Activated CD8-positive, alpha-beta memory T cell treated with anti-CD3 and anti-CD28 coated beads, Interleukin-2, amount 10 ng/mL, durations not matched to agents 7 days and 5 days (primary cell): ENCODE data around the gene TRIM54. TPM values are rescaled to one million over a fixed set of nuclear protein-coding genes. Genes with fewer than 3 reads are reported as not detected.

ENCODE experiments used
- ATAC-seq: fragments of 150-1000 bp; cut with Tn5 transposase; one replicate; pipeline ENCODE4 v1.10.0; 2021; ENCODE audit warnings: moderate library complexity
- CTCF ChIA-PET: fragments of 350-600 bp; sonication (Branson Sonifier 250); formaldehyde crosslinking; loops from one replicate; lab custom pipeline; 2021; ENCODE audit warnings: antibody characterized with exemption; lab: Charles Lee
- DNase-seq: peaks from one replicate; pipeline ENCODE4 v3.0.0-alpha.2; 2020
- H3K27ac Mint-ChIP-seq: one replicate; pipeline ENCODE4 v1.8.0; 2021; ENCODE audit warnings: mild to moderate bottlenecking, mixed read lengths
- H3K27me3 Mint-ChIP-seq: one replicate; pipeline ENCODE4 v1.8.0; 2021; ENCODE audit warnings: mixed read lengths
- H3K36me3 Mint-ChIP-seq: one replicate; pipeline ENCODE4 v1.8.0; 2021; ENCODE audit warnings: mild to moderate bottlenecking, mixed read lengths
- H3K4me1 Mint-ChIP-seq: one replicate; pipeline ENCODE4 v1.8.0; 2021; ENCODE audit warnings: mixed read lengths
- H3K4me3 Mint-ChIP-seq: one replicate; pipeline ENCODE4 v1.8.0; 2021; ENCODE audit warnings: mild to moderate bottlenecking, moderate library complexity, mixed read lengths
- H3K9me3 Mint-ChIP-seq: one replicate; pipeline ENCODE4 v1.8.0; 2022; ENCODE audit warnings: low read depth, mixed read lengths
- total RNA-seq, 2 experiments: library from RNA; stranded (reverse); gene quantifications; one replicate each; pipeline ENCODE4 v1.2.3, GENCODE V29; 2021

The TRIM54 gene
- total RNA-seq, result under 1 TPM in 1 of 2 experiments, not detected in 1; 0.28 TPM

GRCh38 chr2:27281855-27282559 lies at the start of gene TRIM54:
TSS of gene TRIM54 (plus strand) at chr2:27282429. CDS start at chr2:27282732, 303 bp downstream.
- Mint-ChIP-seq H3K9me3 (no peaks in the 10 kb centered on the region), H3K4me3 (no peak within 1 kb of the TSS), H3K27ac (no peak within 1 kb of the TSS), H3K36me3 (no peaks in the 10 kb centered on the region), H3K27me3 (peaks cover 52% of the 10 kb centered on the region), H3K4me1 (peaks cover 10% of the 10 kb centered on the region)
- no peak for DNase-seq
- no peak for ATAC-seq
- CTCF ChIA-PET, result interaction anchor here (0.7 to 6.1 kb wide), 15 partner anchors 9 to 436 kb away, joined by 3 to 74 read pairs (median 10); partner anchors contain the start of genes PREB and SLC30A3

GRCh38 chr2:27233341-27233740 lies 48.9 kb upstream of the TRIM54 start:
- H3K36me3 Mint-ChIP-seq, result peaks cover 53% of the 10 kb centered on the region
- ATAC-seq (no peak), DNase-seq (no peak)
- H3K27ac Mint-ChIP-seq, result no peak overlapping the region
- no peaks in the 10 kb centered on the region for H3K4me1 Mint-ChIP-seq
- H3K9me3 Mint-ChIP-seq, result no peaks in the 10 kb centered on the region
- CTCF ChIA-PET, result interaction anchor here (0.8 kb wide), 1 partner anchor 16 kb away, joined by 3 read pairs; no protein-coding TSS in a partner anchor
- H3K27me3 Mint-ChIP-seq, result no peaks in the 10 kb centered on the region
- no peak overlapping the region for H3K4me3 Mint-ChIP-seq

- H3K36me3 Mint-ChIP-seq, result peaks cover 65% of the 10 kb centered on the region
- CTCF ChIA-PET, result no interaction called here
- no peak for ATAC-seq
- H3K27me3 Mint-ChIP-seq, result no peaks in the 10 kb centered on the region
- H3K4me3 Mint-ChIP-seq, result no peak overlapping the region
- no peaks in the 10 kb centered on the region for H3K4me1 Mint-ChIP-seq
- H3K9me3 Mint-ChIP-seq, result no peaks in the 10 kb centered on the region
- no peak overlapping the region for H3K27ac Mint-ChIP-seq
- no peak for DNase-seq
Observed at GRCh38 chr2:27236136-27236535, 46.1 kb upstream of the TRIM54 start.

- DNase-seq (no peak), ATAC-seq (no peak)
- CTCF ChIA-PET, result interaction anchor here (1.9 kb wide), 1 partner anchor 43 kb away, joined by 6 read pairs; no protein-coding TSS in a partner anchor
Observed at GRCh38 chr2:27236626-27237025, 45.6 kb upstream of the TRIM54 start.

GRCh38 chr2:27237341-27237945 lies 44.8 kb upstream of the TRIM54 start:
- Mint-ChIP-seq H3K9me3 (no peaks in the 10 kb centered on the region), H3K36me3 (peaks cover 59% of the 10 kb centered on the region), H3K27ac (no peak overlapping the region), H3K4me1 (peaks cover 7% of the 10 kb centered on the region), H3K27me3 (no peaks in the 10 kb centered on the region), H3K4me3 (no peak overlapping the region)
- CTCF ChIA-PET, result interaction anchor here (1.9 kb wide), 1 partner anchor 42 kb away, joined by 6 read pairs; no protein-coding TSS in a partner anchor
- no peak for ATAC-seq
- no peak for DNase-seq

More at GRCh38 chr2:27236626-27237025, 45.6 kb upstream of the TRIM54 start:
- Mint-ChIP-seq H3K36me3 (peaks cover 66% of the 10 kb centered on the region), H3K9me3 (no peaks in the 10 kb centered on the region), H3K4me3 (no peak overlapping the region), H3K27ac (no peak overlapping the region), H3K4me1 (peaks cover 2% of the 10 kb centered on the region), H3K27me3 (no peaks in the 10 kb centered on the region)

- H3K27ac Mint-ChIP-seq, result no peak overlapping the region
- peaks cover 49% of the 10 kb centered on the region for H3K36me3 Mint-ChIP-seq
- CTCF ChIA-PET, result no interaction called here
- no peak overlapping the region for H3K4me3 Mint-ChIP-seq
- H3K4me1 Mint-ChIP-seq, result peaks cover 7% of the 10 kb centered on the region
- DNase-seq, result no peak
- H3K27me3 Mint-ChIP-seq, result no peaks in the 10 kb centered on the region
- H3K9me3 Mint-ChIP-seq, result no peaks in the 10 kb centered on the region
- ATAC-seq, result no peak
Observed at GRCh38 chr2:27238976-27239375, 43.3 kb upstream of the TRIM54 start.

- CTCF ChIA-PET, result interaction anchor here (1.8 kb wide), 1 partner anchor 40 kb away, joined by 5 read pairs; no protein-coding TSS in a partner anchor
- Mint-ChIP-seq H3K27ac (no peak overlapping the region), H3K4me1 (peaks cover 7% of the 10 kb centered on the region), H3K4me3 (no peak overlapping the region), H3K27me3 (no peaks in the 10 kb centered on the region), H3K36me3 (peaks cover 44% of the 10 kb centered on the region), H3K9me3 (no peaks in the 10 kb centered on the region)
- DNase-seq (no peak), ATAC-seq (no peak)
Observed at GRCh38 chr2:27240406-27240805, 41.8 kb upstream of the TRIM54 start.

GRCh38 chr2:27241761-27242613 lies 40.2 kb upstream of the TRIM54 start:
- CTCF ChIA-PET, result interaction anchor here (1.0 to 1.8 kb wide), 3 partner anchors 22 to 38 kb away, joined by 3 to 5 read pairs (median 4); no protein-coding TSS in a partner anchor
- DNase-seq (no peak), ATAC-seq (peak; percentile 20)
- no peak overlapping the region for H3K4me3 Mint-ChIP-seq
- no peaks in the 10 kb centered on the region for H3K9me3 Mint-ChIP-seq
- H3K4me1 Mint-ChIP-seq, result peaks cover 7% of the 10 kb centered on the region
- no peaks in the 10 kb centered on the region for H3K27me3 Mint-ChIP-seq
- peak overlapping the region; percentile 43 for H3K27ac Mint-ChIP-seq
- peaks cover 34% of the 10 kb centered on the region for H3K36me3 Mint-ChIP-seq

GRCh38 chr2:27242614-27242951 lies 39.6 kb upstream of the TRIM54 start:
- no peaks in the 10 kb centered on the region for H3K27me3 Mint-ChIP-seq
- H3K4me1 Mint-ChIP-seq, result peaks cover 7% of the 10 kb centered on the region
- H3K36me3 Mint-ChIP-seq, result peaks cover 30% of the 10 kb centered on the region
- H3K9me3 Mint-ChIP-seq, result no peaks in the 10 kb centered on the region
- CTCF ChIA-PET, result interaction anchor here (1.2 kb wide), 1 partner anchor 21 kb away, joined by 4 read pairs; no protein-coding TSS in a partner anchor
- DNase-seq, result no peak
- ATAC-seq, result no peak
- H3K27ac Mint-ChIP-seq, result no peak overlapping the region
- H3K4me3 Mint-ChIP-seq, result no peak overlapping the region

GRCh38 chr2:27243391-27244130 lies 38.7 kb upstream of the TRIM54 start:
- Mint-ChIP-seq H3K4me3 (no peak overlapping the region), H3K9me3 (no peaks in the 10 kb centered on the region), H3K4me1 (peaks cover 7% of the 10 kb centered on the region), H3K27me3 (peaks cover 6% of the 10 kb centered on the region), H3K27ac (no peak overlapping the region), H3K36me3 (peaks cover 22% of the 10 kb centered on the region)
- ATAC-seq, result no peak
- CTCF ChIA-PET, result no interaction called here
- DNase-seq, result no peak

GRCh38 chr2:27245116-27245515 lies 37.1 kb upstream of the TRIM54 start:
- peaks cover 7% of the 10 kb centered on the region for H3K4me1 Mint-ChIP-seq
- H3K27ac Mint-ChIP-seq, result no peak overlapping the region
- H3K9me3 Mint-ChIP-seq, result no peaks in the 10 kb centered on the region
- H3K4me3 Mint-ChIP-seq, result no peak overlapping the region
- CTCF ChIA-PET, result interaction anchor here (1.5 kb wide), 2 partner anchors 35 to 56 kb away, joined by 4 read pairs; no protein-coding TSS in a partner anchor
- peaks cover 6% of the 10 kb centered on the region for H3K27me3 Mint-ChIP-seq
- DNase-seq (no peak), ATAC-seq (no peak)
- H3K36me3 Mint-ChIP-seq, result peaks cover 12% of the 10 kb centered on the region

GRCh38 chr2:27245626-27246025 lies 36.6 kb upstream of the TRIM54 start:
- Mint-ChIP-seq H3K27ac (no peak overlapping the region), H3K27me3 (peaks cover 6% of the 10 kb centered on the region), H3K9me3 (no peaks in the 10 kb centered on the region), H3K36me3 (peaks cover 8% of the 10 kb centered on the region), H3K4me3 (no peak overlapping the region), H3K4me1 (peaks cover 7% of the 10 kb centered on the region)
- CTCF ChIA-PET, result interaction anchor here (1.5 kb wide), 2 partner anchors 34 to 56 kb away, joined by 4 read pairs; no protein-coding TSS in a partner anchor
- DNase-seq, result no peak
- ATAC-seq, result no peak
